KG1 (cell line): Measurements from ENCODE around the gene GPS2.

Experiments used
- DNase-seq: peaks from one replicate; lab custom pipeline; 2025; lab: John Stamatoyannopoulos, UW

The GPS2 gene

GRCh38 chr17:7317161-7317803 lies 2.1 kb upstream of the GPS2 start:
- DNase-seq = no peak

GRCh38 chr17:7315570-7316235 lies 543 bp upstream of the GPS2 start:
- no peak for DNase-seq

- no peak for DNase-seq
Observed at GRCh38 chr17:7313890-7314718, 1.1 kb downstream of the GPS2 start.

GRCh38 chr17:7313088-7313889 lies 1.9 kb downstream of the GPS2 start:
- DNase-seq = no peak

- DNase-seq = no peak
Observed at GRCh38 chr17:7312432-7313087, 2.6 kb downstream of the GPS2 start.

- DNase-seq = no peak
Observed at GRCh38 chr17:7311110-7311705, 4.0 kb downstream of the GPS2 start.

GRCh38 chr17:7309628-7310027 lies 5.5 kb downstream of the GPS2 start:
- no peak for DNase-seq

- no peak for DNase-seq
Observed at GRCh38 chr17:7308625-7309433, 6.3 kb downstream of the GPS2 start.

GRCh38 chr17:7307686-7308624 lies 7.2 kb downstream of the GPS2 start:
- no peak for DNase-seq

GRCh38 chr17:7306911-7307685 lies 8.1 kb downstream of the GPS2 start, which contains the start of gene EIF5A:
Gene EIF5A, plus strand, starts transcription at chr17:7307628. Its CDS starts 2,008 bp downstream, at chr17:7309636.
- peak; percentile 90 for DNase-seq

- DNase-seq = no peak
Observed at GRCh38 chr17:7304179-7304578, 11.0 kb downstream of the GPS2 start.

GRCh38 chr17:7296189-7296861 lies 18.8 kb downstream of the GPS2 start:
- no peak for DNase-seq

- no peak for DNase-seq
Observed at GRCh38 chr17:7295230-7296180, 19.7 kb downstream of the GPS2 start.

- DNase-seq = no peak
Observed at GRCh38 chr17:7294614-7295153, 20.5 kb downstream of the GPS2 start, which contains the start of gene YBX2. Gene YBX2, minus strand, starts transcription at chr17:7294639. Its CDS starts 139 bp downstream, at chr17:7294500.

GRCh38 chr17:7293816-7294613 lies 21.1 kb downstream of the GPS2 start:
- no peak for DNase-seq
